ENCODE results near the gene STMND1. TPM values are rescaled to one million over a fixed set of nuclear protein-coding genes. Genes with fewer than 3 reads are reported as not detected.

STMND1 gene
- total RNA-seq, 2 donors from 2014 or later: not detected

GRCh38 chr6:17093686-17094085 lies 8.2 kb upstream of the STMND1 start:
- TF ChIP-seq, protein P1, sequence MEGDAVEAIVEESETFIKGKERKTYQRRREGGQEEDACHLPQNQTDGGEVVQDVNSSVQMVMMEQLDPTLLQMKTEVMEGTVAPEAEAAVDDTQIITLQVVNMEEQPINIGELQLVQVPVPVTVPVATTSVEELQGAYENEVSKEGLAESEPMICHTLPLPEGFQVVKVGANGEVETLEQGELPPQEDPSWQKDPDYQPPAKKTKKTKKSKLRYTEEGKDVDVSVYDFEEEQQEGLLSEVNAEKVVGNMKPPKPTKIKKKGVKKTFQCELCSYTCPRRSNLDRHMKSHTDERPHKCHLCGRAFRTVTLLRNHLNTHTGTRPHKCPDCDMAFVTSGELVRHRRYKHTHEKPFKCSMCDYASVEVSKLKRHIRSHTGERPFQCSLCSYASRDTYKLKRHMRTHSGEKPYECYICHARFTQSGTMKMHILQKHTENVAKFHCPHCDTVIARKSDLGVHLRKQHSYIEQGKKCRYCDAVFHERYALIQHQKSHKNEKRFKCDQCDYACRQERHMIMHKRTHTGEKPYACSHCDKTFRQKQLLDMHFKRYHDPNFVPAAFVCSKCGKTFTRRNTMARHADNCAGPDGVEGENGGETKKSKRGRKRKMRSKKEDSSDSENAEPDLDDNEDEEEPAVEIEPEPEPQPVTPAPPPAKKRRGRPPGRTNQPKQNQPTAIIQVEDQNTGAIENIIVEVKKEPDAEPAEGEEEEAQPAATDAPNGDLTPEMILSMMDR (IDR thresholded peaks at IDR 0.05): peak in 1 of 2 donors; percentile 18
- Histone ChIP-seq H3K27me3 (no peaks in the 10 kb centered on the region), H3K9me3 (peaks cover 0 to 7% of the 10 kb centered on the region in 2 donors), H3K4me3 (no peak overlapping the region), H3K27ac (no peak overlapping the region), H3K4me1 (peaks cover 0 to 4% of the 10 kb centered on the region in 2 donors), H3K36me3 (no peaks in the 10 kb centered on the region)
- no peak for DNase-seq (ENCODE audit: low spot score)

DNA sequence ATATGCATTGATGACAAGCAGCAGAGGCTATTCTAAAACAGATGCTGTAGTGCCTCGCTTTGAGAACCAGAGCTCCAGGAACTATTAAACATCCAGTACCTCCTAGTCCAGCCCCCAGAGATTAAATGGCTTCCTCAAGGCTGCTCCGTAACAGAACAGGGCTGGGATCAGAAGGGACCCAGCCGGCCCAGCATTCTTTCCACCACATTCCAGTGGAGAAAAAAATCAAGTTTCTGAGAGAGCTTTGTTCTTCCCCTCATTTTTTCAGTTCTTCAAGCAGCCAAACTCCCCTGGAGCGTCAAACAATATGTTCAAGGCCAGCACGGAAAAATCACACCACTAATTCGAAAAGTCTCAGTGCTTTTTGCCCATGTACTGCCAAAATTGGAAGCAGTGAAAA lies 5.8 kb upstream of the STMND1 start:
- TF ChIP-seq, protein P1 (IDR thresholded peaks at IDR 0.05): no peak
- no peak for DNase-seq (ENCODE audit: low spot score)
- Histone ChIP-seq H3K9me3 (no peaks in the 10 kb centered on the region), H3K4me3 (no peak overlapping the region), H3K27ac (no peak overlapping the region), H3K4me1 (peaks cover 0 to 5% of the 10 kb centered on the region in 2 donors), H3K27me3 (no peaks in the 10 kb centered on the region), H3K36me3 (no peaks in the 10 kb centered on the region)

GRCh38 chr6:17096652-17097051 lies 5.2 kb upstream of the STMND1 start:
- Histone ChIP-seq H3K4me1 (peaks cover 0 to 9% of the 10 kb centered on the region in 2 donors), H3K4me3 (no peak overlapping the region), H3K27ac (no peak overlapping the region), H3K9me3 (no peaks in the 10 kb centered on the region), H3K36me3 (no peaks in the 10 kb centered on the region), H3K27me3 (no peaks in the 10 kb centered on the region)
- TF ChIP-seq, protein P1 (IDR thresholded peaks at IDR 0.05): no peak
- DNase-seq (ENCODE audit: low spot score): no peak

DNA sequence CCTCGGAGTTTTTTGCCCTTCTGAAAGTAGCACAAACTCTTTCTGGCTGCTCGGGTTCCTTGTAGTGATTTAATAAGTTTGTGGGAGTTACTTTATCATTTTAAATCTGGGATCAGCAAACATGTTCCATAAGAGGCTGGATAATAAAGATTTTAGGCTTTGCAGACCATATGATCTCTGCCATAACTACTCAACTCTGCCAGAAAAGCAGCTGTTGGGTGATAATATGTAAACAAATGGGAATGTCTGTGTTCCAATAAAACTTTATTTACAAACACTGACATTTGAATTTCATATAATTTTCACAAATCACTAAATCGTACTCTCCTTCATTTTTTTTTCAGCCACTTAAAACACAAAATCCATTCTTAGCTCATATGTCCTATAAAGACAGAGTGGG lies 3.9 kb upstream of the STMND1 start:
- Histone ChIP-seq H3K4me1 (peaks cover 0 to 18% of the 10 kb centered on the region in 2 donors), H3K4me3 (no peak overlapping the region), H3K27ac (no peak overlapping the region), H3K36me3 (no peaks in the 10 kb centered on the region), H3K9me3 (no peaks in the 10 kb centered on the region), H3K27me3 (no peaks in the 10 kb centered on the region)
- TF ChIP-seq, protein P1 (IDR thresholded peaks at IDR 0.05): no peak
- DNase-seq (ENCODE audit: low spot score): no peak

DNA sequence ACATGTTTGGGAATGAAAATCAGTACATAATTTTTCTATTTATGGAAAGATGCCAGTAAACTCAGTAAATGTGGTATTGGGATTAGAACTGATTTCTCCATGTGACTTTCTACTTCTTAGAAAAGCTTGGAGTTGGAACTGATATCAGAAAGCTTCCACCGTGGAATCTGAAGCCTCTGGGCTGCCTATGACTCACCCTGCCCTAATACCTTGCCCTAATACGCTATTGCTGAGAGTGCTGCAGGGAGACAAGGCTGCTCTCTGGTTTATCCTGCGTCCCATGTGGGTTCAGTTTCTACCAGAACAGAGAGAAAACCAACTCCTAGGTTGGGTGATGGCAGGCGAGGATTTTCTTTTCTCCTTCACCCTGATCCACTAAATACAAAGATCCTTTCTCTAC lies 3.3 kb upstream of the STMND1 start:
- H3K4me1 ChIP-seq: peaks cover 0 to 18% of the 10 kb centered on the region in 2 donors
- TF ChIP-seq, protein P1 (IDR thresholded peaks at IDR 0.05): no peak
- H3K27me3 ChIP-seq: no peaks in the 10 kb centered on the region
- no peaks in the 10 kb centered on the region for H3K36me3 ChIP-seq
- no peak overlapping the region for H3K27ac ChIP-seq
- H3K9me3 ChIP-seq: no peaks in the 10 kb centered on the region
- no peak for DNase-seq (ENCODE audit: low spot score)
- H3K4me3 ChIP-seq: no peak overlapping the region

GRCh38 chr6:17099401-17100059 lies 2.3 kb upstream of the STMND1 start:
- H3K27me3 ChIP-seq: no peaks in the 10 kb centered on the region
- DNase-seq (ENCODE audit: low spot score): no peak
- H3K27ac ChIP-seq: no peak overlapping the region
- peaks cover 0 to 18% of the 10 kb centered on the region in 2 donors for H3K4me1 ChIP-seq
- no peak overlapping the region for H3K4me3 ChIP-seq
- no peaks in the 10 kb centered on the region for H3K9me3 ChIP-seq
- TF ChIP-seq, protein P1 (IDR thresholded peaks at IDR 0.05): no peak
- no peaks in the 10 kb centered on the region for H3K36me3 ChIP-seq

Data from right atrium auricular region (tissue), 2 donors.